ENCODE data around the gene AJM1.
A peak's percentile ranks its signal among the peaks of the same experiment; 100 is the strongest.

AJM1 gene

GRCh38 chr9:136844761-136845464, 2.6 kb downstream of the AJM1 start:
- no peak overlapping the region for H3K27ac ChIP-seq (ENCODE audit: poor library complexity, severe bottlenecking)
- peaks cover under 1% of the 10 kb centered on the region for H3K36me3 ChIP-seq (ENCODE audit: low read depth)
- no peaks in the 10 kb centered on the region for H3K4me1 ChIP-seq (ENCODE audit: insufficient read depth, poor library complexity, severe bottlenecking)
- peaks cover 22% of the 10 kb centered on the region for H3K27me3 ChIP-seq (ENCODE audit: insufficient read depth, poor library complexity, severe bottlenecking)
- H3K4me3 ChIP-seq (ENCODE audit: severe bottlenecking) = no peak overlapping the region
- no peak for DNase-seq (ENCODE audit: low spot score)
- no peaks in the 10 kb centered on the region for H3K9me3 ChIP-seq (ENCODE audit: severe bottlenecking)
- TF ChIP-seq CTCF (IDR thresholded peaks at IDR 0.05; ENCODE audit: poor library complexity, severe bottlenecking) = no peak
- no peak for ATAC-seq (ENCODE audit: low read depth)

- peaks cover 8% of the 10 kb centered on the region for H3K36me3 ChIP-seq (ENCODE audit: low read depth)
- no peak overlapping the region for H3K27ac ChIP-seq (ENCODE audit: poor library complexity, severe bottlenecking)
- peak overlapping the region; percentile 58 for H3K4me3 ChIP-seq (ENCODE audit: severe bottlenecking)
- no peak for DNase-seq (ENCODE audit: low spot score)
- no peak for ATAC-seq (ENCODE audit: low read depth)
- no peaks in the 10 kb centered on the region for H3K4me1 ChIP-seq (ENCODE audit: insufficient read depth, poor library complexity, severe bottlenecking)
- H3K27me3 ChIP-seq (ENCODE audit: insufficient read depth, poor library complexity, severe bottlenecking) = peaks cover 22% of the 10 kb centered on the region
- H3K9me3 ChIP-seq (ENCODE audit: severe bottlenecking) = no peaks in the 10 kb centered on the region
- TF ChIP-seq CTCF (IDR thresholded peaks at IDR 0.05; ENCODE audit: poor library complexity, severe bottlenecking) = no peak
Measured at GRCh38 chr9:136845465-136846260, 3.4 kb downstream of the AJM1 start.

GRCh38 chr9:136846376-136847087, 4.3 kb downstream of the AJM1 start:
- ATAC-seq (ENCODE audit: low read depth) = no peak
- H3K27ac ChIP-seq (ENCODE audit: poor library complexity, severe bottlenecking) = peak overlapping the region; percentile 78
- no peak for TF ChIP-seq CTCF (IDR thresholded peaks at IDR 0.05; ENCODE audit: poor library complexity, severe bottlenecking)

GRCh38 chr9:136847088-136847825, 5.0 kb downstream of the AJM1 start:
- no peak for TF ChIP-seq CTCF (IDR thresholded peaks at IDR 0.05; ENCODE audit: poor library complexity, severe bottlenecking)
- Histone ChIP-seq H3K4me1 (ENCODE audit: insufficient read depth, poor library complexity, severe bottlenecking) (no peaks in the 10 kb centered on the region), H3K27ac (ENCODE audit: poor library complexity, severe bottlenecking) (peak overlapping the region; percentile 78)

More at GRCh38 chr9:136846376-136847087, 4.3 kb downstream of the AJM1 start:
- DNase-seq (ENCODE audit: low spot score) = no peak
- Histone ChIP-seq H3K4me1 (ENCODE audit: insufficient read depth, poor library complexity, severe bottlenecking) (no peaks in the 10 kb centered on the region), H3K27me3 (ENCODE audit: insufficient read depth, poor library complexity, severe bottlenecking) (peaks cover 22% of the 10 kb centered on the region), H3K4me3 (ENCODE audit: severe bottlenecking) (peak overlapping the region; percentile 58), H3K36me3 (ENCODE audit: low read depth) (peaks cover 16% of the 10 kb centered on the region), H3K9me3 (ENCODE audit: severe bottlenecking) (no peaks in the 10 kb centered on the region)

More at GRCh38 chr9:136847088-136847825, 5.0 kb downstream of the AJM1 start:
- DNase-seq (ENCODE audit: low spot score) (no peak), ATAC-seq (ENCODE audit: low read depth) (peak; percentile 44)
- Histone ChIP-seq H3K36me3 (ENCODE audit: low read depth) (peaks cover 16% of the 10 kb centered on the region), H3K4me3 (ENCODE audit: severe bottlenecking) (peak overlapping the region; percentile 58), H3K27me3 (ENCODE audit: insufficient read depth, poor library complexity, severe bottlenecking) (peaks cover 22% of the 10 kb centered on the region), H3K9me3 (ENCODE audit: severe bottlenecking) (no peaks in the 10 kb centered on the region)
